ENCODE results near the gene SLC47A1.

The SLC47A1 gene

DNA sequence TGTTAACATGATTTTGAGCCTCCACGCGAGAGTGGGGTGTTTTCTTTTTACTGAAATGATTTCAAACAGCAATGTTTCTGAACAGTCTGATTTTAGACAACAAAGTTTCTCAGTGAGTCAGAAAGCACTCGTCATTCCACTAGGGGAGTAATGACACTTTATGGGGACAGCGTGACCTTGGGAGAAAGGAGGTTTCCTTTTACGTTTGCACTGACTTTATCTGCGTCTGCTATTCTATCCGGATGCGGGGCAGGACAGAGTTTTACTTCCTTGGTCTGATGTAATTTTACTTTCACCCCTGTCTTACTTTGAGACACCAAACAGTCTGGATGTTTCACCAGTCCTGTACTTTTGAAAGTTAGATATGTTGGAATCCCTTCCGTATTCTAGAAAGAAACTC lies 20.7 kb downstream of the SLC47A1 start (continued):
- TF ChIP-seq, protein P1, sequence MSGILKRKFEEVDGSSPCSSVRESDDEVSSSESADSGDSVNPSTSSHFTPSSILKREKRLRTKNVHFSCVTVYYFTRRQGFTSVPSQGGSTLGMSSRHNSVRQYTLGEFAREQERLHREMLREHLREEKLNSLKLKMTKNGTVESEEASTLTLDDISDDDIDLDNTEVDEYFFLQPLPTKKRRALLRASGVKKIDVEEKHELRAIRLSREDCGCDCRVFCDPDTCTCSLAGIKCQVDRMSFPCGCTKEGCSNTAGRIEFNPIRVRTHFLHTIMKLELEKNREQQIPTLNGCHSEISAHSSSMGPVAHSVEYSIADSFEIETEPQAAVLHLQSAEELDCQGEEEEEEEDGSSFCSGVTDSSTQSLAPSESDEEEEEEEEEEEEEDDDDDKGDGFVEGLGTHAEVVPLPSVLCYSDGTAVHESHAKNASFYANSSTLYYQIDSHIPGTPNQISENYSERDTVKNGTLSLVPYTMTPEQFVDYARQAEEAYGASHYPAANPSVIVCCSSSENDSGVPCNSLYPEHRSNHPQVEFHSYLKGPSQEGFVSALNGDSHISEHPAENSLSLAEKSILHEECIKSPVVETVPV (CRISPR knock-in tag; IDR thresholded peaks at IDR 0.05): no peak
- TF ChIP-seq TCF4 (CRISPR knock-in tag; IDR thresholded peaks at IDR 0.05; ENCODE audit: borderline replicate concordance): no peak
- no peak for TF ChIP-seq ZNF70 (CRISPR knock-in tag; IDR thresholded peaks at IDR 0.05)
- no peak for TF ChIP-seq TOX (CRISPR knock-in tag; IDR thresholded peaks at IDR 0.05; ENCODE audit: borderline replicate concordance)
- TF ChIP-seq ESRRG (CRISPR knock-in tag; IDR thresholded peaks at IDR 0.05): no peak
- no peak for TF ChIP-seq CREB5 (CRISPR knock-in tag; IDR thresholded peaks at IDR 0.05; ENCODE audit: low read depth)
- TF ChIP-seq ZFP3 (CRISPR knock-in tag; IDR thresholded peaks at IDR 0.05): no peak
- no peak for TF ChIP-seq BACH2 (CRISPR knock-in tag; IDR thresholded peaks at IDR 0.05; ENCODE audit: borderline replicate concordance)
- TF ChIP-seq GLIS3 (CRISPR knock-in tag; IDR thresholded peaks at IDR 0.05): no peak

DNA sequence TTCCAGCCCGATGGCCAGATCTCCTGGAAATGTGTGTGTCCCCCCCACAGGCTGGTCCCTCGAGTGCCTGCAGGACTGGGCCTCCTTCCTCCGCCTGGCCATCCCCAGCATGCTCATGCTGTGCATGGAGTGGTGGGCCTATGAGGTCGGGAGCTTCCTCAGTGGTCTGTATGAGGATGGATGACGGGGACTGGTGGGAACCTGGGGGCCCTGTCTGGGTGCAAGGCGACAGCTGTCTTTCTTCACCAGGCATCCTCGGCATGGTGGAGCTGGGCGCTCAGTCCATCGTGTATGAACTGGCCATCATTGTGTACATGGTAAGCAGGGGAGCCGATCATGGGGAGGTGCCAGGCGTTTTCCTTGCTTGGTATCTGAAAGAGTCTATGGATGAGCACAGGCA lies 22.1 kb downstream of the SLC47A1 start:
- TF ChIP-seq SNAI2 (CRISPR knock-in tag; IDR thresholded peaks at IDR 0.05) (no peak), ESRRG (CRISPR knock-in tag; IDR thresholded peaks at IDR 0.05) (no peak), ZNF565 (CRISPR knock-in tag; conservative IDR thresholded peaks at IDR 0.05; ENCODE audit: low read depth) (no peak), ZNF70 (CRISPR knock-in tag; IDR thresholded peaks at IDR 0.05) (no peak), ZNF8 (CRISPR knock-in tag; IDR thresholded peaks at IDR 0.05) (no peak), ARNTL (CRISPR knock-in tag; IDR thresholded peaks at IDR 0.05; ENCODE audit: borderline replicate concordance, low read depth) (no peak), RARB (CRISPR knock-in tag; IDR thresholded peaks at IDR 0.05) (no peak), GLIS3 (CRISPR knock-in tag; IDR thresholded peaks at IDR 0.05) (no peak), CREB5 (CRISPR knock-in tag; IDR thresholded peaks at IDR 0.05; ENCODE audit: low read depth) (no peak), TCF4 (CRISPR knock-in tag; IDR thresholded peaks at IDR 0.05; ENCODE audit: borderline replicate concordance) (no peak), ZFP3 (CRISPR knock-in tag; IDR thresholded peaks at IDR 0.05) (no peak), TOX (CRISPR knock-in tag; IDR thresholded peaks at IDR 0.05; ENCODE audit: borderline replicate concordance) (no peak), POU6F1 (CRISPR knock-in tag; IDR thresholded peaks at IDR 0.05; ENCODE audit: borderline replicate concordance, low read depth) (no peak)
- TF ChIP-seq, protein P2, sequence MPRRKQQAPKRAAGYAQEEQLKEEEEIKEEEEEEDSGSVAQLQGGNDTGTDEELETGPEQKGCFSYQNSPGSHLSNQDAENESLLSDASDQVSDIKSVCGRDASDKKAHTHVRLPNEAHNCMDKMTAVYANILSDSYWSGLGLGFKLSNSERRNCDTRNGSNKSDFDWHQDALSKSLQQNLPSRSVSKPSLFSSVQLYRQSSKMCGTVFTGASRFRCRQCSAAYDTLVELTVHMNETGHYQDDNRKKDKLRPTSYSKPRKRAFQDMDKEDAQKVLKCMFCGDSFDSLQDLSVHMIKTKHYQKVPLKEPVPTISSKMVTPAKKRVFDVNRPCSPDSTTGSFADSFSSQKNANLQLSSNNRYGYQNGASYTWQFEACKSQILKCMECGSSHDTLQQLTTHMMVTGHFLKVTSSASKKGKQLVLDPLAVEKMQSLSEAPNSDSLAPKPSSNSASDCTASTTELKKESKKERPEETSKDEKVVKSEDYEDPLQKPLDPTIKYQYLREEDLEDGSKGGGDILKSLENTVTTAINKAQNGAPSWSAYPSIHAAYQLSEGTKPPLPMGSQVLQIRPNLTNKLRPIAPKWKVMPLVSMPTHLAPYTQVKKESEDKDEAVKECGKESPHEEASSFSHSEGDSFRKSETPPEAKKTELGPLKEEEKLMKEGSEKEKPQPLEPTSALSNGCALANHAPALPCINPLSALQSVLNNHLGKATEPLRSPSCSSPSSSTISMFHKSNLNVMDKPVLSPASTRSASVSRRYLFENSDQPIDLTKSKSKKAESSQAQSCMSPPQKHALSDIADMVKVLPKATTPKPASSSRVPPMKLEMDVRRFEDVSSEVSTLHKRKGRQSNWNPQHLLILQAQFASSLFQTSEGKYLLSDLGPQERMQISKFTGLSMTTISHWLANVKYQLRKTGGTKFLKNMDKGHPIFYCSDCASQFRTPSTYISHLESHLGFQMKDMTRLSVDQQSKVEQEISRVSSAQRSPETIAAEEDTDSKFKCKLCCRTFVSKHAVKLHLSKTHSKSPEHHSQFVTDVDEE (CRISPR knock-in tag; IDR thresholded peaks at IDR 0.05): no peak
- TF ChIP-seq, protein P3, sequence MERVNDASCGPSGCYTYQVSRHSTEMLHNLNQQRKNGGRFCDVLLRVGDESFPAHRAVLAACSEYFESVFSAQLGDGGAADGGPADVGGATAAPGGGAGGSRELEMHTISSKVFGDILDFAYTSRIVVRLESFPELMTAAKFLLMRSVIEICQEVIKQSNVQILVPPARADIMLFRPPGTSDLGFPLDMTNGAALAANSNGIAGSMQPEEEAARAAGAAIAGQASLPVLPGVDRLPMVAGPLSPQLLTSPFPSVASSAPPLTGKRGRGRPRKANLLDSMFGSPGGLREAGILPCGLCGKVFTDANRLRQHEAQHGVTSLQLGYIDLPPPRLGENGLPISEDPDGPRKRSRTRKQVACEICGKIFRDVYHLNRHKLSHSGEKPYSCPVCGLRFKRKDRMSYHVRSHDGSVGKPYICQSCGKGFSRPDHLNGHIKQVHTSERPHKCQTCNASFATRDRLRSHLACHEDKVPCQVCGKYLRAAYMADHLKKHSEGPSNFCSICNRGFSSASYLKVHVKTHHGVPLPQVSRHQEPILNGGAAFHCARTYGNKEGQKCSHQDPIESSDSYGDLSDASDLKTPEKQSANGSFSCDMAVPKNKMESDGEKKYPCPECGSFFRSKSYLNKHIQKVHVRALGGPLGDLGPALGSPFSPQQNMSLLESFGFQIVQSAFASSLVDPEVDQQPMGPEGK (CRISPR knock-in tag; IDR thresholded peaks at IDR 0.05; ENCODE audit: borderline replicate concordance): no peak
- no peak for ATAC-seq

- no peak for ATAC-seq
- TF ChIP-seq POU6F1 (CRISPR knock-in tag; IDR thresholded peaks at IDR 0.05; ENCODE audit: borderline replicate concordance, low read depth) (no peak), BACH2 (CRISPR knock-in tag; IDR thresholded peaks at IDR 0.05; ENCODE audit: borderline replicate concordance) (no peak), ZFP3 (CRISPR knock-in tag; IDR thresholded peaks at IDR 0.05) (no peak), CREB5 (CRISPR knock-in tag; IDR thresholded peaks at IDR 0.05; ENCODE audit: low read depth) (no peak), CSDC2 (CRISPR knock-in tag; IDR thresholded peaks at IDR 0.05) (no peak), ZC3H10 (CRISPR knock-in tag; IDR thresholded peaks at IDR 0.05) (no peak), OSR1 (CRISPR knock-in tag; IDR thresholded peaks at IDR 0.05) (no peak), ARNTL (CRISPR knock-in tag; IDR thresholded peaks at IDR 0.05; ENCODE audit: borderline replicate concordance, low read depth) (no peak), ZNF70 (CRISPR knock-in tag; IDR thresholded peaks at IDR 0.05) (no peak), ZNF565 (CRISPR knock-in tag; conservative IDR thresholded peaks at IDR 0.05; ENCODE audit: low read depth) (no peak), PPARA (CRISPR knock-in tag; IDR thresholded peaks at IDR 0.05; ENCODE audit: borderline replicate concordance) (no peak), SNAI2 (CRISPR knock-in tag; IDR thresholded peaks at IDR 0.05) (no peak)
- TF ChIP-seq, protein P1 (CRISPR knock-in tag; IDR thresholded peaks at IDR 0.05): no peak
These were observed 25.3 kb downstream of the SLC47A1 start for GRCh38 chr17:19558946-19559345.

All from SK-N-SH treated with all-trans-retinoic acid at 6 μM for 48 hours (cell line).